SU-DHL-6 (cell line): ENCODE measurements around the gene LARP4B.

ENCODE experiments used
- CTCF ChIP-seq: fragments of 200-600 bp; sonication (generic); IDR thresholded peaks from one replicate; pipeline ENCODE4 v1.5.1; 2017; ENCODE audit warnings: antibody characterized with exemption, mild to moderate bottlenecking, low read length, moderate library complexity; ENCODE audit not compliant: insufficient read depth, poor library complexity, severe bottlenecking
- EZH2phosphoT487 ChIP-seq: fragments of 200-600 bp; sonication (generic), shearing (Covaris generic); conservative IDR thresholded peaks from 2 replicates; pipeline ENCODE4 v1.6.1; 2018; ENCODE audit warnings: mild to moderate bottlenecking, antibody characterized with exemption, low read length, moderate library complexity, mixed read lengths

GRCh38 chr10:817371-817770 is 114.1 kb downstream of the LARP4B start:
- TF ChIP-seq CTCF, result no peak
- no peak for TF ChIP-seq EZH2phosphoT487
